HG03045 (cell line): Measurements from ENCODE around the gene TNIK.

Source experiments
- ATAC-seq: cut with Tn5 transposase; IDR thresholded peaks from one replicate; pipeline ENCODE4 v1.9.1; 2021; ENCODE audit warnings: mild to moderate bottlenecking, moderate library complexity; ENCODE audit not compliant: unreplicated experiment

The TNIK gene

DNA sequence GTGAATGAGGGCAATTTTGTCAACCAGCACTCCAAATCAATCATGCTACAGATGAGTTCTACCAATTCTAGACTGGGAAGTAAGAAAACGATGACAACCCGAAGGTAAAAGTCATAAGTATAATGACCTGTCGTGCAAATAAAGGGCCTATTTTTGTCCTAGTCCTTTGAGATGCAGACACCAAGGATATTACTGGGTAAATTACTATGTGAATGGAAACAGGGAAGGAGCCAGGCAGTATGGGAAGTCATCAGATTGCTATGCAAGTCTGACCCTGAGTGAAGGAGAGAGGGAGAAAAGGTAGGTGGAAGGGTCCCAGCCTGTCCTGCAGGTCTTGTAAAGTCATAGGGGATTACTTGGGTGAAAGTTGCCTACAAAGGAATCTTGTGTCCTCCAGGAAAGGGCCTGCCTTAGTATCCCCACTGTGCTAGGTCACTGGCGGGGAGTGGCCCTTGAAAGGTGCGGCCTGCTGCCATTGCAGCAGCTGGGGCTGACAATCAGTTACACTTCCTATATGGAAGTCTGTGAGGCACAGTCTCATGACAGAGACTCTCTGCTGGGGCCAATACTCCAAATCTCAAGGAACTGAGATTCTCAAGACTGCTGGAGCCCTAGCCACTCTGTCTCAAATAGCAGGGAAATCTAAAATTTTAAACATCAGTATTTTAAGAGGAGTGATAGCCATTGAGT lies 283.8 kb downstream of the TNIK start:
- ATAC-seq: no peak

DNA sequence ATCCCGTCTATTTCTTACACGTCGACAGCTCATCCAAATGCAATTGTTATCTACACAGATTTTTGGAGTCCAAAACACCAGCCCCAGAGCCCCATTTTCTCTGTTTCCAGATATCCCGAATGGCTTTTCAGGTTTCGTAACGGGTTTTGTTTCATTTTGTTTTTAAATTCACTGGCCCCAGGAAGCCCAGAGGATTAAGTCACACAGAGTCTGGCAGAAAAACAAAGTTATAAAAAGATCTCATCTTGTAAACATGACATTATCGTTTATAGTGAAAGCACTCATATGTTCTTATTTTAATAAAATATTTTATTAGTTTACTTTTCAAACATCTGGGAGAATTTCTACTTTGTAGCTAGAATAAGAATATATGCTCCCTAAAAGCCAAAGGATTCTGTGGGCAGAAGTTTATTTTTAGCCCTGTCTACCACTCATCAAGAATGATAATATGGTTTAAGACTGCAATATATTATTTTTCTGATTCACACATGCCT lies 284.4 kb downstream of the TNIK start:
- ATAC-seq: no peak

DNA sequence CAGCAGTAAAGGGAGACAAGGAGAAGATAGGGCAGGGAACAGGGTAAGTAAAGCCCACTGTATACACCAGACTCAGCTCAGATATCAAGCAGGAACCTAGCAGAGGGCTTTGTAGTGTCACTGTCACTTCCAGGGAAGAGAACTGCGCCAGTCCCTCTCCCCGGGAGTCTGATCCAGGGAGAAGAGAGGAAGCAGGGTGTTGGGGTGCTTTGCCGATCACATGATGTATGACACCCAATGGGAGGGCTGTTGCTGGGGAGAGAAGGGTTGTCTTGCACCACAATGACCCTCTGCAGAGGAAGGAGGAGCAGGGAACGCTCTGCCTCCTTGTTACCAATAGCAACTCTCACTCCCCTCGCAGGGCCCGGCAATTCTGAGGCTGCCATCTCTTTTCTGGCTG lies 286.5 kb downstream of the TNIK start:
- no peak for ATAC-seq

DNA sequence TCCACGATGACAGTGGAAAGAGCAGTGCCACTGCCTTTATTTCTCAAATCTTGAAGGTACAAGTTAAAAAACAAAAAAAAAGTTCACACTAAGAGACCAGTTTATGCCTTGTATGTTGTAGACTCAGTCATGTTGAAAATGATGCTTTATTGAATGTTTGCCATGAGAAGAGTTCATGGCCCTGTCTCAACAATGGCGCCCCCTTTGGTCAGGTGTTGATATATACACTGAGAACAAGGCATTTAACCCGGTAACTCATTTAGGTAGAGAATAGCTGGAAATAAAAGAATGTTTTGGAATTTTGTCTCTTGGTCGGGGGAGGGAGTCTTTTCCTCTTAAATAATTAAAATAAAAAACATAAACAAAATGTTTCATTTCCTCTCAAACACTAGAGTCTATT lies 288.1 kb downstream of the TNIK start:
- ATAC-seq: no peak

DNA sequence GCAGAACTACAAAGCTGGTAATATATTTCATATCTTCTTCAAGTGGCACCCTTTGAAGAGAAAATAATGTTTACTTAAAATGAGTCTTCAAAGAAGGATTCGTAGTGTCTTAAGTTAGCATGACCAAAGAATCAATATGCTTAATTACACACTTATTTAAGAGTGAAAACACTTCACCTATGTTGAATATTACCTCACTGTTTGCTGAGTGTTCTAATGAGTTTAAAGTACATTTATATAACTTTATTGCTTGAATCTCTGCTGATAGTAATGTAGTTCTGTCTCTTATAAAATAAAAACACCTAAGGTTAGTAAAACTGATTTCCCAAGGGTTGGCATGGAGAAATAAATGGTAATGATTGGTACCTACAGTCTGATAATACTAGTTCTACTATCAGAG lies 290.3 kb downstream of the TNIK start:
- ATAC-seq: no peak

DNA sequence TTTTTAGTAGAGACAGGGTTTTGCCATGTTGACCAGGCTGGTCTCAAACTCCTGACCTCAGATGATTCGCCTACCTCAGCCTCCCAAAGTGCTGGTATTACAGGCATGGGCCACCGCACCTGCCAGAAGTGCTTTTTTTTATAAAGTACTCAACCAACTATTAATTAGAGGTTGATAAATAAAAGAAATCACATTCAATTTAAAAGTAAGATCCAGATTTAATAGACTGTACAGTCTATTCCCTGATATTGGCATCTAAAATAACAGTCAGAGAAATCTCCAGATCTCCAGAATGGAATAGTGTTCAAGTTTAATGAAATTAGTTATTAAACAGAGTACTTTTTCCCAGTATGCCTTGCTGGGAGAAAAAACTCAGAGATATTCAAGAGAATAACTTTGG lies 290.8 kb downstream of the TNIK start:
- no peak for ATAC-seq

DNA sequence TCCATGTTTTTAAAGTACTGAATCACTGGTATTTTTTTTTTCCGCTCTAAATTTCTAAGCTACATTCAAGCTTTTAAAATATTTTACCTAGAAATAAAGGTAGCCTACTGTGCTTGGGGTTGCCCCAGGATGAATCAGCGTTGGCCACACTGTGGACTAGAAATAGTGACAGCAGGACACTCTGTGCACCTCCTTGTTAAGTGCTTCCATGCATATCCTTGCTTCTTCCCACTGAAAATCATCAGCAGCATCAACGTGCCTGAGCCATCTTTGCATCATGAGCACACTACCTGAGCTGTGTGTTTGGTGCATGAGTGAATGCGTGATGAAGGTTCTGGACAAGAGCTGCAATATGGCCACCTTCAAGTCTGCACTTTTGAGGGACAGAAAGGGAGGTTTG lies 291.7 kb downstream of the TNIK start:
- ATAC-seq: no peak

DNA sequence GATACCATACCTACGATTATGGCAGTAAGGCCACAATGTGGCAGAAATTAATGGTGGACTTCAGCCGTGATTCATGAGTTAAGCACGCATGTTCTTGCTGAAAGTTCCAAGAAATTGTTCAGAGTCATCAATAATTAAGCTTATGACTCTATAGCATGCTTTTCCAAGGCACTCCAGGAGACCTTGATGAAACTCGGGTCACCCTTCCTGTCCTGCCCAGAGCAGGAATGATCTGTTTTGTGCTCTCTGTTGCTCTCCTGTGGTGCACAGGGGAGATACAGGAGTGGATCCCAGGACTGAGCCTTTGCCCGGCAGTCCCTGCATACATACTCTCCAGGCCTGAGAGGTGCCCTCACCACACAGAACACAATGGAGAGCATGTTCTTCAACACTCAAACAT lies 292.1 kb downstream of the TNIK start:
- ATAC-seq: no peak

DNA sequence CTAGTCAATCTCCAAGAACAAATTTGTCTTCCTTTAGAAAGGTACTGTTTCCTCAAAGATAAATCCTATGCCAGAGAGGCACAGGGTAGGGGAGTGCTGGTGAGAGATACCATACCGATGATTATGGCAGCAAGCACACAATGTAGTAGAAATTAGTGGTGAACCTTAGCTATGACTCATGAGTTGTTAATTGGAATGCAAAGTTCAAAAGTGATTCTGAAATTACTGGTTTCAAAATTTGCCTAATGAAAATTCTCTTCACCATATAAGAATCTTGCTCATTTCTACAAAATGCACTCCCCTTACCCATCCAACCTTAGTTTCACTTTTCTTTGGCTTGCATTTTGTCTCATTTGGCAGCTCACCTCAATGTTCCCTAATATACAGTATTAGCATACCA lies 294.2 kb downstream of the TNIK start:
- ATAC-seq: peak; percentile 41

DNA sequence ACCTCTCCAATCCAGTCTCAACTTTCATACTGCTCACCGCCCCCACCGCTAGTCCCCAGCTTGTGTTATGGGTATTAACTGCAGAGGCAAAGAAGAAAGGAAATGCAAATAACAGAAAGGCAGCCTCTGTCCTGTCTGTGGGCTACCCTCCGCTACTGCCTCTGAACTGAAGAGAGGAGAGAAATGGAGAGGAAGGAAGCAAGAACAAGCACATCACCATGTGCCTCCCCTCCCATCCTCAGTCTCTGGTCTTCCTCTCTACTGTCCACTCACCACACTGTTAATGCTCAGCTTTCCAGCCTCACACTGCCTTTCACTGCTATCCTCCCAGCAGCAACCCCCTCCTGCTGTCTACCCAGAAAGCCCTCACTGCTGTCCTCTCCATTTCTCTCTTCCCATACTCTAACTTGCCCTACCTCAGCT lies 294.7 kb downstream of the TNIK start:
- ATAC-seq: peak; percentile 64

DNA sequence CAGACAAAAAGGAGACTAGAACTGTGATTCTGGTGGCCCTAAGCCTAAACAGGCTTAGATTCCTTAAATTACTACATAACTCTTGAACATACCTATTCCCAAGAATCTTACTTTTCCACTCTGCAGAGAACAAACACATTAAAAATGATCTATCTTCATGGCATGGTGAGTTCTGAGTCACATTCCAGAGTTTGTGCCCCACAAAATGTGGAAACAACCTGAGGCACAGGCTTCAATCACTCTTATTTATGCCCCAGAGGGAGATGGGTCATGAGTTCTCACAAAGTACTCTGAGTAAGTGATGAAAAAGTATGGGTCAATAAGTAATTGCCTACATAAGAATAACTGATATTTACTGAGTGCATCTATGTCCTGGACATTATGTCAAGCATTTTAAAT lies 296.1 kb downstream of the TNIK start:
- ATAC-seq: no peak

DNA sequence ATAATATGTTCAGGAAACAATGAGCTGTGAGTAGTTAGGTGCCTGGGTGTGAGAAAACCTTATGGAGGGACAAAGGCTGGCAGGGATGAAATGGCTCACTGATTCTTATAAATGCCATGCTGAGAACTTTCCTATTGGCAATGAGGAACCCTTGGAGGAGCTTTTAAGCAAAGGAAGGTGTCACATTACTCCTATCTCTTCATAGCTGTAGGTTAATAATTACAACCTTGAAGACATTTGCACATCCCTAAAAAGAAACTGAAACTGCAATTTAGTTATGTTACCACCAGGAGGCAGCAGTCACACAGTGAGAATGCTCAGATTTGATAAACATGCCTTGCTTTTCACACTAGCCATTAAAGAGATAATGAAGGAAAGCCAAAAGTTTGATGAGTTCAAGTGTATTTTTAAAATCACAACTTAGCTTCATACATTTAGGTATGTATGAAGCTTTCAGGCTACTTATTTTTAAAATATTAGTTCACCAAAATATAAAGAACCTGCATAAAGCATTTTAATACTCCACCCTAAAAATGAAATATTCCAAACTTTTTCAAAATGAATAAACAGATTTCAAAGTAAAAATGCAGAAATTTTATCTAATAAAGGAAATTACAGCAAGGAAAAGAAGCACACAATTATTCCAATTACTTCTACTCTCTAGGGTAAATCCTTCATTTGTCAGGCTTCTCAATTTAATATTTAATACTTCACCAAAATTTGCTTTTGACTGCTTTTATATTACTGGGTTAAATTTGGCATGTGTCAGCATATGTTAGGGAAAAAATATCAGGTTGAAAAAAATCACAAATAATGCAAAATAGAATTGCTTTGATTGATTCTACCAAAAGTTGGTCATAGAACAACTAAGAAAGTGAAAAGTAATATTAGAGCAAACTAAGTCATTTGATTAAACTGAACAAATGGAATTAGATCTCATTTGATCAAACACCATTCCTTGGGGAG lies 296.8 kb downstream of the TNIK start:
- no peak for ATAC-seq

DNA sequence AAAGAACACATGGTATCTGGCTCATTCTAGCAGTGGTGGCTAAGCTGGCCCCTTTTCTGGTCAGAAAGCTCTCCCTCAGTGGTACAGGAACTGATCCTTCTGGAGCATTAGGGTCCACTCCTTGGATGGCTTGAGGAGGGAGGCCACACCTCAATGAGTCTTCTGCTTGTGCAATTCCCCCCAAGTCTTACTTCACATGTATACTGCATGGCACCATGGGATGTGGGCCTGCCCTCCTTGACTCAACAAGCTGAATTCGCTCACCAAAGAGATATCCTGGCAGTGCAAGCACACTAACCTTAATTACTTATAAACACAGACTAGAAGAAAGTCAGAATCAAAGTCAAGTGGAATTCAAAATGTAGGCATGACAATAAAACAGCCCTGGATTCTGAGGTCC lies 299.9 kb downstream of the TNIK start:
- no peak for ATAC-seq

DNA sequence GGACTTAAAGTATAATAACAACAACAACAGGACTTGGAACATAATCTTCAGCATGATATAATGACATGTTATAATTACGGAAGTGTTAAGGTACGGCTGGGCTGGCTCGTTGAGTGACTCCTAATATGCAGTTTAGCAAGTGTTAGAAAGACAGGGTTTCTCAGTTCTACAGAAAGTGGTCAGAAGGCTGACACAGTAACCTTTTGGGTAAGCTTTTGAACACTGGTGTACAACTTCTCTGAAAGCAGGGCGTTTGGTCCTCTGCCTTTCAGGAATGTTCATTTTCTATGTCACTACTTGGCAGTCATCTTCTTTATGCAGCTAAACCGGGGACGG lies 300.4 kb downstream of the TNIK start:
- no peak for ATAC-seq

DNA sequence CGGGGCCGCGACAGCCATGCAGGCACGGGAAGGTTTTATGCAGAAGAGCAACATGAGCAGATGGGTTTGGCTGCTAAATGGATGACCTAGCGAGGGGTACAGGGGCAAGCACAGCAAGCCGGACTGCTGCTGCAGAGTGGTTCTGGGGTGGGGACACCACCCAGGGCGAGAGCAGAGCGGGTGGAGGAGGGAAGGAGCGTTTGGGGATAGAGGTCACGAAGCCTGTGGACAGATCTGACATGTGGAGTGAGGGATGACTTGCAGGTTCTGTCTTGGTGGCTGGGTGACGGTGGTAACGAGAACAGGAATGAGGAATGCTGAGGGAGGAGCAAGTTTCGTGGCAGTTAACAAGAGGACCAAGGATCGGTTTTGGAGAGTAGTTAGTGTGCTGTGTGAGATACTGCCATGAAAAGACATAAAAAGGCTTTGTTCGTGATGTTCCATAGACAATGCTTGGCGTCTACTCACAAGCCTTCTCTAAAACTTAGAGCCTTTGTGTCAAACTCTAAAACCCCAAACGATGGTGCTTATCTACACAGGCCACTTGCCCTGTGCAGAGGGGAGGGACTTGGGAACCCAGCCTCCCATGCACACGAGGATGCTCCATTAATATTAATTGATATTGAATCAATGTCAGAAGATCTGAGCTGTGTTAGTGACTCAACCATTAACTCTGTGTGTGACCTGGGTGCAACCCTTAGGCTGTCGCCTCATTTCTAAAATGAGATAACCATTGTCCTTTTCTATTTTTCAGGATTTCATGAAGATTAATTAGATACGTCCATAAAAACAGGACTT lies 301.0 kb downstream of the TNIK start:
- no peak for ATAC-seq

DNA sequence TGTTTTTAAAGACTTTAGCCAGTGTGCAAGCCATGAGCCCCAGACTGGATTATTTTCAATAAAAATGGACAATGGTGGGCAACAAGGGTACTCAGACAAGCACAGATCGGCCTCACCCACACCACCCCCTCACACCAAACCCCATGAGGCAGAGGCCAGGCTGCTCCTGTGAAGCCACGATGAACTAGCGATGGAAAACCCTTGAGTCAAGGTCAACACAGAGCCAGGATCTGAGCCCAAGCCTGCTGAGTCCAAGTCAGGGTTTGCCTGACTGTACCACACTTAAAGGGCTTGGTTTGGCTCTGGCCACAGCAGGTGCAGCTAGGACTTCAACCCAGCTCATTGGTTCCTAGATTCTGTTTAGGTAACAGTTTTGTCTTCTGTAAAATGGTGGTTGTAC lies 302.2 kb downstream of the TNIK start:
- ATAC-seq: no peak

DNA sequence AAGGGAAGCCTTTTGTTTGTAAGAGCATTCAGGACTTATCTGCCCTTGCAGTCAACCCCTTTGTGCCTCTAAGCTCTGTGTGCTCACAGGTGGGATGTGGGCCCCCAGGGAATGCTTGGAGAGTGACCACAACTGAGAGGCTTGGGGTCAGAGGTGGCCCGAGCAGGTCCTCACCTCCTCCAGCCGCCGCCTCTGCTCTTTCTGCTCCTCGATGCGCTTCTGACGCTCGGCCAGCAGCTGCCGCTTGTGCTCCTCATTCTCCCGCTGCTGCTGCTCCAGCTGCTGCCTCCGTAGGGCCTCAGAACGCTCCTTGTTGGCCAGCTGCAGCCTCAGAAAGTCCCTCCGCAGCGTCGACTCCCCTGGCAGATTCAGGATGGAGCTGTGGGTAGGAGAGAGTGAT lies 302.9 kb downstream of the TNIK start:
- no peak for ATAC-seq

DNA sequence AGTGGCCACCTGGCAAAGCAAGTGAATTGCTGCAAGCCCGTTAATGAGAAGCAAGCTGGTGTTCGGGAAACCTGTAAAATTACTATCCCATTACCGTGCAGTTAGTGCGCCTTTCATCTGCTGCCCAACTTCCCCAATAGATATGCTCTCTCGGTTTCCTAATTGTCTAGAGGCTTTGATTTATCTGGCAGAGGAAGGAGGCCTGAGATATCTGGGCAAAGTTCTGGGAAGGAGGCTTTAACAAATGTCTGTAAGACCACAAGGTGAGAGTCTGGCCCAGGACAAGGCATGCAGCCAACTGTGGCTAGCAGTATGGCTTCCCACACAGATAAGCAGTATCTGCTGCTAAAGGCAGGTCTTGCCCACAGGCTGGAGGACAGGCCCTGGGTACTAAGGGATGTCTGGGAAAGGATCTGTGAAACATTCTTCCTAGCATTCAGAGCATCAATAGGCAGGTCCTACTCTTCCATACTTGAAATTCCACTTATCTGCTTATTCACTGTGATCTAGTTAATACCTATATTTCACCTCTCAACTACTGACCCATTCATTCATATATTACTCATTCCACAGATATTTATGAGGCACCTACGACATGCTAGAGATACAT lies 303.7 kb downstream of the TNIK start:
- no peak for ATAC-seq

DNA sequence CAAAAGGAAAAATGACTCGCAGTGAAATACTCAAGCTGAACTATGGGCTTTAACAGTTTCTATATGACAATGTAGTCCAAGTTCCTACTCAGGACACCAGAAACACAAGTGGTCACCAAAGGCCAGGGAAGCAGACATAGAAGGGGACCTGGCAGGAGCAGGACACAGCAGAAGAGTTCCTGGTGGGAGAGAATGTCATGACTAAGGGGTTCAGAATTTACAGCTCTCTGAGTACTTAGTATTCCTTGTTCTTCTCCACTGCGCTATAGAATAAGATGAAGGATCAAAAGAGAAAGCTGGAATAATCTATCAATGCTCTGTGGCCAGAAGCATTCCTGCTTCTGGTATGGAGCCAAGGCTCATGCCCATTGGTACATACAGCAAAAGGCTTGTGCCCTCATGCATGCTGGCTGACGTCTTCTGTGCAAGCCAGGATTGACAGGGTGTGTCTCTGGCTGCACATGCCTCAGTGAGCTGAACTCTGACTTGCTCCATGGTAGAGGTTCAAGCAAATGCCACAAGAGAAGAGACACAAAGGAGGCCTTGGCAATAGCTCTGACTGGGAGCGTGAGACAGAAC lies 305.0 kb downstream of the TNIK start:
- ATAC-seq: no peak

DNA sequence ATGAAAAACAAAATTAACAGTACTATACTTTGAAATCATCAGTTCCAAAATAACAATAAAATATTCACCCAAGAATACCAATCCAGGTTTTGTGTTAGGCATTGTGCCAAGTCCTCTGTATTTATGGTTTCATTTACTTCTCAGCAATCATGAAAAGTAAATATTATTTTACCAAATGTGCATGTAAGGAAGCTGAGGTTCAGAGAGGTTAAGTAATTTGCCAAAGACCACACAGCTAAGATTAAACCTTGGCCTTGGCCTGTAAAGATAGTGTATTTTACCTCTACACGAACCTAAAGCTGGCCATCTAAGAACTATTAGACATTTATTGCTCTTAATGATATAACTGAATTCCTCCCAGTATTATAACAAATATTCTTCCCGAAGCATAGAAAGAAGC lies 309.3 kb downstream of the TNIK start:
- ATAC-seq: no peak
